ENCODE data around the gene RNF144A.
"Not testable (repeated sequence)": the region's sequence is repeated elsewhere in the genome, so short reads cannot be mapped to it uniquely, and the experiment has no call there.

Gene RNF144A

GRCh38 chr2:6993936-6994335, 76.7 kb downstream of the RNF144A start:
- no peak for DNase-seq (ENCODE audit: low read depth)
- TF ChIP-seq, protein P1, sequence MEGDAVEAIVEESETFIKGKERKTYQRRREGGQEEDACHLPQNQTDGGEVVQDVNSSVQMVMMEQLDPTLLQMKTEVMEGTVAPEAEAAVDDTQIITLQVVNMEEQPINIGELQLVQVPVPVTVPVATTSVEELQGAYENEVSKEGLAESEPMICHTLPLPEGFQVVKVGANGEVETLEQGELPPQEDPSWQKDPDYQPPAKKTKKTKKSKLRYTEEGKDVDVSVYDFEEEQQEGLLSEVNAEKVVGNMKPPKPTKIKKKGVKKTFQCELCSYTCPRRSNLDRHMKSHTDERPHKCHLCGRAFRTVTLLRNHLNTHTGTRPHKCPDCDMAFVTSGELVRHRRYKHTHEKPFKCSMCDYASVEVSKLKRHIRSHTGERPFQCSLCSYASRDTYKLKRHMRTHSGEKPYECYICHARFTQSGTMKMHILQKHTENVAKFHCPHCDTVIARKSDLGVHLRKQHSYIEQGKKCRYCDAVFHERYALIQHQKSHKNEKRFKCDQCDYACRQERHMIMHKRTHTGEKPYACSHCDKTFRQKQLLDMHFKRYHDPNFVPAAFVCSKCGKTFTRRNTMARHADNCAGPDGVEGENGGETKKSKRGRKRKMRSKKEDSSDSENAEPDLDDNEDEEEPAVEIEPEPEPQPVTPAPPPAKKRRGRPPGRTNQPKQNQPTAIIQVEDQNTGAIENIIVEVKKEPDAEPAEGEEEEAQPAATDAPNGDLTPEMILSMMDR (IDR thresholded peaks at IDR 0.05; ENCODE audit: insufficient read depth, low read depth, low read length, missing control alignments) = no peak
- no peak overlapping the region for H3K4me3 ChIP-seq (ENCODE audit: low read depth, low read length)

- TF ChIP-seq, protein P1 (IDR thresholded peaks at IDR 0.05; ENCODE audit: insufficient read depth, low read depth, low read length, missing control alignments) = no peak
- no peak overlapping the region for H3K4me3 ChIP-seq (ENCODE audit: low read depth, low read length)
- DNase-seq (ENCODE audit: low read depth) = no peak
Measured at GRCh38 chr2:6994536-6995128, 77.4 kb downstream of the RNF144A start.

DNA sequence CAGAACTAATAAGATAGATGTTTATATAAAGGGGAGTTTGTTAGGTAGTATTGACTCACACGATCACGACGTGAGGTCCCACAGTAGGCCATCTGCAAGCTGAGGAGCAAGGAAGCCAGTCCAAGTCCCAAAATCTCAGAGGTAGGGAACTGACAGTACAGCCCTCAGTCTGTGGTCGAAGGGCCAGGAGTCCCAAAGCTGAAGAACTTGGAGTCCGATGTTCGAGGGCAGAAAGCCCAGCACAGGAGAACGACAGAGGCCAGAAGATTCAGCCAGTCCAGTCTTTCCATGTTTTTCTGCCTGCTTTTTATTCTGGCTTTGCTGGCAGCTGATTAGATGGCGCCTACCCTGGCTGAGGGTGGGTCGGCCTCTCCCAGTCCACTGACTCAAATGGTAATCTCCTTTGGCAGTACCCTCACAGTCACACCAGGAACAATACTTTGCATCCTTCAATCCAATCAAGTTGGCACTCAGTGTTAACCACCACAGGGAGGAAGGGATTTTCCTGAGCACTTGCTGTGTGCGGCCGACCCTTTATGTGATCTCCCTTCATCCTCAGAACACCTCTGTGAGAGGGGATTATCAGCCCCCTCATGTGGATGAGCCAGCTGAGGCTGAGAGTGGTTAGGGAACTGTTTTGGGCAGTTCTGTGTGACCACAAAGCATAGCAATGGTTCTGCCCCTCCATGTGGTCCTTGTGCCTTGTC, 78.3 kb downstream of the RNF144A start:
- no peak overlapping the region for H3K4me3 ChIP-seq (ENCODE audit: low read depth, low read length)
- no peak for DNase-seq (ENCODE audit: low read depth)
- TF ChIP-seq, protein P1 (IDR thresholded peaks at IDR 0.05; ENCODE audit: insufficient read depth, low read depth, low read length, missing control alignments) = no peak

DNA sequence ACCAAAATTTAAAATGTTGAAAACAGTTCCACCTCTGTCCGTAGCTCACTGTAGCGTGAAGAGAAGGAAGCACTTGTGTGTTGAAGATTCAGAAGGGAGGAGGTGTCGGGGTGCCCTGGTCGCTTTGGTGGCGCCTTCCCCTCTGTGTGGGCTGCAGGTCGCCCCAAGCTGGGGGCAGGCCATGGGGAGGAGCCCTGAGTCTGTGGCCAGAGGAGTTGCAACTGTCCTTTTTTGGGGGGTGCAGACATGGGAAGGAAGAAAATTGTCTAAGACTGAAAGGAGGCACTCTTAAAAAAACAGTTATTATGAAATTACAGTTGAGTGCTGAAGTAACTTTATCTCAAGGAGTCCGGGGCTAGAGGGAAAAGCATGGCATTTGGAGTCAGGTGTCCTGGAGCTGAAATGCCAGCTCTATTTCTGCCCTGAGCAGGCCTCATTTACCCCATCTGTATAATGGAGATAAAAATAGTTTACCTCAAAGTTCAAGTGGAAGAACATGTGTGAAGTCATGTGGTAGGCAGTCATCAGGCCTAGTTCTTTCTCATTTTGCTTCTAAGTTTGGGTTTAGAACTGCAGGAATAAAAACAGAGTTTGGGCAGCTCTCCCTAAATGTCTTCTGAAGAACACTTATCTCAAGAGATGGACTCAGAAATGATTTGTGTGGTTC, 82.1 kb downstream of the RNF144A start:
- TF ChIP-seq, protein P1 (IDR thresholded peaks at IDR 0.05; ENCODE audit: insufficient read depth, low read depth, low read length, missing control alignments) = no peak
- H3K4me3 ChIP-seq (ENCODE audit: low read depth, low read length) = no peak overlapping the region
- DNase-seq (ENCODE audit: low read depth) = peak; percentile 12

DNA sequence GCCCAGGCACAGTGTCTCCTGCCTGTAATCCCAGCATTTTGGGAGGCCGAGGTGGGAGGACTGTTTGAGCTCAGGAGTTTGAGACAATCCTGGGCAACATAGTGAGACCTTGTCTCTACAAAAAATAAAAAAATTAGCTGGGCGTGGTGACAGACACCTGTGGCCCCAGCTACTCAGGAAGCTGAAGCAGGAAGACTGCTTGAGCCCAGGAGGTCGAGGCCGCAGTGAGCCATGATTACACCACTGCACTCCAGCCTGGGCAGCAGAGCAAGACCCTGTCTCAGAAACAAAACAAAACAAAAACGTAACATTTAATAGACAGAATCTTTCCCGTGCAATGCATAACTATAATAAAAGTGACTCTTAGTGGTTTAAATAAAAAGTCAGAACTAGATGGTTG, 84.2 kb downstream of the RNF144A start:
- not testable (repeated sequence) for H3K4me3 ChIP-seq (ENCODE audit: low read depth, low read length); DNase-seq (ENCODE audit: low read depth)

DNA sequence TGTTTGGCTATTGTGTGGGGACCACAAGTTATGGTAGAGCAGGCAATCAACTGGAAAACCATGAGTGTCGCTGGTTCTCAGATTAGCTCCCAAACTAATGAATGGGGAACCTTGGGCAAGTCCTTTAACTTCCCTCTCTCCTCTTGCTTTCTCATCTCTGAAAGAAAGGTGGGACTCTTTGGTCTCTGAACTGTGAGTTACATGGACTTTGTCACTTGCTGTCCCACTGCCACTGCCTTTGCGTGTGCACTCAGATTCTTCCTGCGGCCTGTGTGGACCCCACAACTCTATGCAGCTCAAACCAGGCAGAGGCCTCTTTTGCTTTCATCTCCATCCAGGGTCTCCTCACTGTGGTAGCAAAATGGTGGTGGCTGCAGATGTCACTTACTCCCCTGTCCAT, 86.7 kb downstream of the RNF144A start:
- TF ChIP-seq, protein P1 (IDR thresholded peaks at IDR 0.05; ENCODE audit: insufficient read depth, low read depth, low read length, missing control alignments) = no peak
- no peak overlapping the region for H3K4me3 ChIP-seq (ENCODE audit: low read depth, low read length)
- no peak for DNase-seq (ENCODE audit: low read depth)

GRCh38 chr2:7004636-7005035, 87.4 kb downstream of the RNF144A start:
- DNase-seq (ENCODE audit: low read depth) = no peak
- TF ChIP-seq, protein P1 (IDR thresholded peaks at IDR 0.05; ENCODE audit: insufficient read depth, low read depth, low read length, missing control alignments) = no peak
- no peak overlapping the region for H3K4me3 ChIP-seq (ENCODE audit: low read depth, low read length)

Measured in GM12865 (cell line).